Fibroblast of lung (primary cell): ENCODE results near the gene VWA8.

Experiments
- EZH2 ChIP-seq: IDR thresholded peaks from 2 replicates; pipeline ENCODE4 v1.5.1; 2012; ENCODE audit warnings: low read length, control low read depth, mild to moderate bottlenecking; ENCODE audit errors: missing control alignments
- TF ChIP-seq, protein P1 (sequence below), 2 donors: IDR thresholded peaks in 1 of 2; conservative IDR thresholded peaks in 1 of 2; 1 replicate in 1 of 2; 2 replicates in 1 of 2; pipeline ENCODE4 v1.5.1; 2011 to 2012; ENCODE audit warnings: low read length in 2 of 2, control low read depth in 1 of 2, inconsistent platforms in 1 of 2, low read depth in 1 of 2, mild to moderate bottlenecking in 1 of 2

DNA sequence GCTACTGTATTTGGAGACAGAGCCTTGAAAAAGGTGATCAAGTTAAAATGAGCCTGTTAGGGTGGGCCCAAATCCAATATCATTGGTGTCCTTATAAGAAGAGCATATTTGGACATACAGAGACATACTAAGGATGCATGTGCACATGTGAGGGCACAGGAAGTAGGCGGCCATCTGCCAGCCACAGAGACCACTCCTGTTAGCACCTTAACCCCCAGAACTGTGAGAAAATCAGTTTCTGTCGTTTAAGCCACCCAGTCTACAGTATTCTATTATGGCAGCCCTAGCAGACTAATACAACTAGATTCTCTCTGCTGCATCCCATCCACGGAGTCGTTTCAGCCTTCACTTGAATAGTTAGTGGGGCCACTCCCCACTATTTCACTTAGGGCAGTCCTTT is 48.1 kb upstream of the VWA8 start:
- TF ChIP-seq, protein P1, sequence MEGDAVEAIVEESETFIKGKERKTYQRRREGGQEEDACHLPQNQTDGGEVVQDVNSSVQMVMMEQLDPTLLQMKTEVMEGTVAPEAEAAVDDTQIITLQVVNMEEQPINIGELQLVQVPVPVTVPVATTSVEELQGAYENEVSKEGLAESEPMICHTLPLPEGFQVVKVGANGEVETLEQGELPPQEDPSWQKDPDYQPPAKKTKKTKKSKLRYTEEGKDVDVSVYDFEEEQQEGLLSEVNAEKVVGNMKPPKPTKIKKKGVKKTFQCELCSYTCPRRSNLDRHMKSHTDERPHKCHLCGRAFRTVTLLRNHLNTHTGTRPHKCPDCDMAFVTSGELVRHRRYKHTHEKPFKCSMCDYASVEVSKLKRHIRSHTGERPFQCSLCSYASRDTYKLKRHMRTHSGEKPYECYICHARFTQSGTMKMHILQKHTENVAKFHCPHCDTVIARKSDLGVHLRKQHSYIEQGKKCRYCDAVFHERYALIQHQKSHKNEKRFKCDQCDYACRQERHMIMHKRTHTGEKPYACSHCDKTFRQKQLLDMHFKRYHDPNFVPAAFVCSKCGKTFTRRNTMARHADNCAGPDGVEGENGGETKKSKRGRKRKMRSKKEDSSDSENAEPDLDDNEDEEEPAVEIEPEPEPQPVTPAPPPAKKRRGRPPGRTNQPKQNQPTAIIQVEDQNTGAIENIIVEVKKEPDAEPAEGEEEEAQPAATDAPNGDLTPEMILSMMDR (conservative IDR thresholded peaks at IDR 0.05 in 1 of 2, IDR thresholded peaks at IDR 0.05 in 1 of 2; ENCODE audit: low read depth in 1 of 2, low read length in 2 of 2), result no peak
- TF ChIP-seq EZH2, result no peak
